HG02938 (cell line): ENCODE results near the gene ZPBP.

Source experiments
- ATAC-seq: cut with Tn5 transposase; IDR thresholded peaks from one replicate; pipeline ENCODE4 v1.9.1; 2021; ENCODE audit warnings: mild to moderate bottlenecking, moderate library complexity; ENCODE audit not compliant: unreplicated experiment

Gene ZPBP, protein sequence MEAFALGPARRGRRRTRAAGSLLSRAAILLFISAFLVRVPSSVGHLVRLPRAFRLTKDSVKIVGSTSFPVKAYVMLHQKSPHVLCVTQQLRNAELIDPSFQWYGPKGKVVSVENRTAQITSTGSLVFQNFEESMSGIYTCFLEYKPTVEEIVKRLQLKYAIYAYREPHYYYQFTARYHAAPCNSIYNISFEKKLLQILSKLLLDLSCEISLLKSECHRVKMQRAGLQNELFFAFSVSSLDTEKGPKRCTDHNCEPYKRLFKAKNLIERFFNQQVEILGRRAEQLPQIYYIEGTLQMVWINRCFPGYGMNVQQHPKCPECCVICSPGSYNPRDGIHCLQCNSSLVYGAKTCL

DNA sequence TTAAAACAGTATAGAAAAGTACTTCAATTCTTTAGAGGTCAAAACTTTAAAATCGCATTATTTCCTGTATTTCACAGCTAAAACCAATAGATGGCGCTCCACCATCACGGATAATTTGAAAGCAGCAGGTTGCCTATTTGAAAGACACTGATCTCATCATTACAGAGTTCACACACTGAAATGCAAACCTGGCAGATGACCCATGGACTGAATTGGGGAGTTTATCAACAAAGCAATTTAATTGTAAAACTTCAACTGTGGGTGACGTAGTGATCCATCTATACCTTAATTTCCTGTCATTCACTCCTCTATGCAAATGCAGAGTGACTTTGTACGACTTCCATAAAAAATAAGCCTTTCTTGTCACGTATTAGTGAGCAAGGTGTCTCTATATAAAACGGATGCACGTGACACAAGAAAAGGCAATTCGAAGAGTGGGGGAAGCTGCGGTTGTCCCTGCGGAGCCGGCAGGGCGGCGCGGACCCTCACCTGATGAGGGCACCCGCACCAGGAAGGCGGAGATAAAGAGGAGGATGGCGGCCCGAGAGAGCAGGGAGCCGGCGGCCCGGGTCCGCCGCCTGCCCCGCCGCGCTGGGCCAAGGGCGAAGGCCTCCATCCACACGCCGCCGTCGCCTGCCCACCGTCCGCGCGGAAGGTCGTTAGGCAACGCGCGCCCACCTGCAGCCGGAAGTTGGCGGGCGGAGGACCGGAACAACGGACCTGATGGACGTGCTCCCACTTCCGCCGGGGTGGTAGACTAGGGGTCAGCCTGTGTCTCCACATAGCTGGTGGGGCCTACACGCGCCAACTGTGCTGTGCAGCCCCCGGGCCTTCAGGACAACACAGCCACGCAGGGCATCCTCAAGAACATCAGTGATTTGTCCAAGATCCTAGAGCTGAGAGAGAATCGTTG lies at the start of gene ZPBP:
TSS of gene ZPBP (minus strand) at position 668 of the 913 bp plus-strand sequence. CDS start at position 616, 52 bp downstream.
- peak; percentile 82 for ATAC-seq

GRCh38 chr7:50142425-50143017 lies 49.5 kb upstream of the ZPBP start:
- peak; percentile 29 for ATAC-seq

- no peak for ATAC-seq
These were observed 48.8 kb upstream of the ZPBP start for GRCh38 chr7:50141854-50142253.

DNA sequence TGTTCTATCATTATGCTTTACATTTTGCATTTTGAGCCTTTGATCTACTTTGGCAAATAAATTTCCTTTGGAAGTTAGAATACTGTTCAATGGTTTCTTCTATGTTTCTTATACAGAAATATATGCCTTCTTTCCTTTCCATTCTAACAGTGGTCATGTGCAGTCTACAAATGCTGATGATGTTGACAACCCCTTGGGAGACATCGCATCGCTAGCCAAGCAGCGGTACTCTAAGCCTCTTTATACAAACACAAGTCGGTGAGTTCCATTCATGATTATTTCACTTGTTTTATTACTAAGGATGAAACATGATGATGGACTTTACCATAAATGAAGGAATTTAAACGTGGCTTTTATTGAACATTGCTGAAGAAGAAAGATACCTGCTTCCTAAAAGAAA lies 48.1 kb upstream of the ZPBP start:
- ATAC-seq, result no peak

- ATAC-seq, result no peak
These were observed 47.6 kb upstream of the ZPBP start for GRCh38 chr7:50140688-50141087.

DNA sequence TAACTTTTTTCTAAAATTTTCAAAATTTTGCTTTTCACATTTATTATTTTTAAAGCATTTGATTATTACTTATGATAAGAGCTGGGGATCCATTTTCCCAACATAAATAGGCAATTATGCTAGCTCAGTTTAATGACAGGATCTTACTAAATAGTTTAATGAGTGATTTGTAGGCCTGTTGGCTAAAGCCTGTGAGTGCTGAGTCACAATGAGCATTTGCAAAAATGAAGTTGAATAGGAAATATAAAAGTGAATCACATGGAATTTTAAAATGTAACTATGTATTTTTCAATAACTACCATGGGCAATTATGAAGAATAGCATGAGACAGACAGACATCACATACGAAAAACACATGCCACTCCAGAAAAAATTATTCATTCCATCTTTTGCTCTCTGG lies 45.1 kb upstream of the ZPBP start:
- ATAC-seq, result no peak

- no peak for ATAC-seq
These were observed 32.7 kb upstream of the ZPBP start for GRCh38 chr7:50125766-50126165.

- ATAC-seq, result peak; percentile 94
These were observed 28.2 kb upstream of the ZPBP start for GRCh38 chr7:50121286-50121685.

DNA sequence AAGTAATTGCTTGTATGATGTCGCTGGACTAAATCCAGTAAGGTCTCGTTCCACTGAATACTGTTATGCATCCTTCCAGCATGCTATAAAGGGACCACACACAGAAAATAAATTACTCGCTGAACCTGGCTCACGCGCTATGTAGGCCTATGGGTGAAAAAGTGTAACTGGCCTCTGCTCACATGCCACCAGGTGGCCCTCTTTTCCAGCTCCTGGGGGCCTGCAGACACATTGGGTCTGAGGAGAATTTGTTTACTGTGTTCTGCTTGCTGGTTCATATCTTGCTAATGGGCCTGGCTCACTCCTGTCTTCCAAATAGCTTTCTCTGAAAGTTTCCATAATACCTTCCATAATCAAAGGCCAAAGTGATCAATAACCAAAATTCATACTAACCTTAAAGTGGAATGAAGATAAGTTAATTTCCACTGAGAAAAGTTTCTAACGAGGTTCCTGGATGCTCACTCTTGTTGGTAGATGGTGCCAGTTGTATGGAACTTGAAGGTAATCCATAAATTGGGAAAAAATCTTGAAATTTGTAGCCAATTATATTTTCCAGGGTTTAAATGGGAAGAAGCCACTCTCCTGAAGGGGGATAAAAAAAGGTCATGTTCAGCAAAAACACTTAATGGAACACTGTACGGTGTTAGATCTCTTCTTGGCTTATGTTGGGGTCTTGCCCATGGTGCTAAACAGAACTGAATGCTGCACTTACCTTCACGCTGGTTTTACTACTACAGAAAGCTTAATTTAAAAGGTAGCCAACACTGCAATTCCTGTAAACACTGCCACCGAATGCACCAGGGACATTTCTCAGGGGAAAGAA lies 27.0 kb upstream of the ZPBP start:
- peak; percentile 57 for ATAC-seq

GRCh38 chr7:50112250-50112649 lies 19.2 kb upstream of the ZPBP start:
- ATAC-seq, result no peak

- ATAC-seq, result no peak
These were observed 8.8 kb upstream of the ZPBP start for GRCh38 chr7:50101873-50102272.

DNA sequence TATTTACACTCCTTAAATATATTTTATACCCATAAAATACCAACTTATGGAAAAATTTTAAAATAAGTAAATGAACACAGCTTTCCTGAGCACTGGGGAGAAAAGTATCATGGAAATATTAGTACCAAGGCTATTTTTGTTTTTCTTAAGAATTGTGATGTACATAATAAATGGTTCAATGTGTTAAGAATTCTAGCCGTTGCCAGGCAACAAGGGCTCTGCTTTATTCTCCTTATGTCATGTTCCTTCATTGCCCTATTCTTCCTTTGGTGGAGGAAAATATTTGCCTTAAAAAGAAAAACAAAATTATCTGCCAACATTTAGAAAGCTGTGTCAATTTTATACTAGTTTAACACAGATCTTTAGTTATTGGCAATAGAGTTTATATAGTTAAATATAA lies 2.6 kb upstream of the ZPBP start:
- no peak for ATAC-seq

DNA sequence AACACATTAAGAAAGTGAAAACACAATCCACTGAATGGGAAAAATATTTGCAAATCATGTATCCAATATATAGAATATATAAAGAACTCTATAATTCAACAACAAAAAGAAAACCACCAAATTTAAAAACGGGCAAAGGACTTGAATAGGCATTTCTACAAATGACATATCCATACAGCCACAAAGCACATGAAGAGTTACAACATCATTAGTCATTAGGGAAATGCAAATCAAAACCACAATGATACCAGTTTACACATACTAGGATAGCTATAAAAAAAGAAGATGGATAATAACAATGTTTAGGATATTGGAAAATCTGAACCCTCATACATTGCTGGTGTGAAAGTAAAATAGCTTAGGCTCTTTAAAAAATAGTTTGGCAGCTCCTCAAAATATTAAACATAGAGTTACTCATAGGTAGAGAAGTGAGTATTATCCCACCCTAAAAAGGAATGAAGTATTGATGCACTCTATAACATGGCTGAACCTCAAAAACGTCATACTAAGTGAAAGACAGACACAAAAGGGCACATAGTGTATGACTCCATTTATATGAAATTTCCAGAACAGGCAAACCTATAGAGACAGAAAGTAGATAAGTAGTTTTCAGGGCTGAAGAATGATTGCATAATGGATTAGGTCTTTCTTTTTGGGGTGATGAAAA lies 4.5 kb downstream of the ZPBP start:
- ATAC-seq, result no peak

GRCh38 chr7:50085344-50085743 lies 7.7 kb downstream of the ZPBP start:
- ATAC-seq, result no peak

GRCh38 chr7:50073093-50073492 lies 20.0 kb downstream of the ZPBP start:
- ATAC-seq, result no peak

- ATAC-seq, result peak; percentile 74
These were observed 23.4 kb downstream of the ZPBP start for GRCh38 chr7:50069613-50070012.

DNA sequence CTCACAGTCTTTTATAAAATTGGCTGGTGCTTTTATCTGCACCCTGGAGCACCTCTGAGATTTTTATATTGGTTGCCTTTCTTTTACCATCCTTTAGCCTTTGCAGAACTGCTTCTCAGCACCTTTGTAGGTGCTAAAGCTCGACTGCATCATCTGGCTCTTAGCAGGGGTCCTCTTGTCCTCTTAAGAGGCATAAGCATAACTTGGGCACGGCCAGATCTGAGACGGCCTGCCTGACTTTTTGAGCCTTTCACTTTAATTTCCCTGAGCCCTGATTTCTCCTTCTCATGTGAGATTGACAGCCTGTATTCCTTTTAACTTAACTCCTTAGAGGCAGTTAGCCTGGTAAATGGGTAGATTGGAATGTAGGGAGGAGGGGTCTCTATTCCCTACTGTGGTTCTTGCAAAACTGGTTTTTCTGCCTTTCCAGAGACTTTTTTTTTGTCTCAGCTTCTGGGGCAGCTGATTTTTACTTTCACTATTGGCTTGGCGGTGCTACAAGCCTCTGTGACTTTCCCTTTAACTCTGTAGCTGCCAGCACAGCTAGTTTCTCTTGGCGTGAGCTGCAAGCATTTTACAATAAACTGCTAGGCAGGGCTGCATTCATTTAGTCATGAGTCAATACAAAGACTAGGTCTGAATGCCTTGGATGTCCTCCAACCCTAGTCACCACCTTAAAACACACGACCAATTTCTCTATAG lies 24.0 kb downstream of the ZPBP start:
- peak; percentile 61 for ATAC-seq

GRCh38 chr7:50068026-50068425 lies 25.0 kb downstream of the ZPBP start:
- peak; percentile 69 for ATAC-seq

DNA sequence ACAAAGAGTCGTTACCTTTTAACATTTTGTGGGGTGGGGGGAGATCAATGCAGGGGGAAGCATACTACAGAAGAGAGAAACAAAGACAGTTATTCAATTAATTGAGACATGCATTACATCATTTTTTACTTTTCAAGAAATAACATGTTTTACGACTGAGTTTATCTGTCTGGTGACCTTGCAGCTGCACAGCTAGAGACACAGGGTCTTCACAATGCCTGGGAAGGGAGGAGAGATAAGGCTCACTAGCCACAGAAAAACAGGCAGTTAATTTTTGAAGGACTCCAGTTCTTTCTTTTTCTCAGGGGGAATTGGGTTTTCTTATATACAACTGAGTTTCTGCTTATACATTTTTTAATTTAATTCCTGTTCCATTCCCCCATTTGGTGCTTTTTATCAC lies 30.1 kb downstream of the ZPBP start:
- ATAC-seq, result no peak

GRCh38 chr7:50056131-50056530 lies 36.9 kb downstream of the ZPBP start:
- ATAC-seq, result no peak
